Heart left ventricle (tissue), 16 donors: ENCODE measurements around the gene SRPK1. TPM values are rescaled to one million over a fixed set of nuclear protein-coding genes. Genes with fewer than 3 reads are reported as not detected.
"Not testable (repeated sequence)": the region's sequence is repeated elsewhere in the genome, so short reads cannot be mapped to it uniquely, and the experiment has no call there.

Experiments used
- ATAC-seq, 4 donors: fragments of 200-7000 bp; cut with Tn5 transposase; one replicate each; pipeline ENCODE4 v1.9.1; 2020 to 2022; ENCODE audit warnings: moderate library complexity in 4 of 4, mild to moderate bottlenecking in 3 of 4, moderate number of reproducible peaks in 1 of 4
- DNase-seq, 5 donors: peaks; one replicate each; pipeline ENCODE4 v3.0.0-alpha.2; 2020
- H3K27ac ChIP-seq, 12 donors: fragments of 200-600 bp; sonication (generic) in 4 of 12; one replicate each; pipeline versions ENCODE4 v1.5.0 to v1.8.0; 2016 to 2022; ENCODE audit warnings: mild to moderate bottlenecking in 2 of 12
- H3K27me3 ChIP-seq, 9 donors: fragments of 200-600 bp; sonication (generic) in 2 of 9; one replicate each; pipeline versions ENCODE4 v1.5.1 to v1.8.0; 2016 to 2022; ENCODE audit warnings: mild to moderate bottlenecking in 3 of 9
- H3K36me3 ChIP-seq, 9 donors: fragments of 200-600 bp; sonication (generic) in 2 of 9; one replicate each; pipeline versions ENCODE4 v1.5.0 to v1.8.0; 2018 to 2022; ENCODE audit warnings: mild to moderate bottlenecking in 2 of 9
- H3K4me1 ChIP-seq, 12 donors: fragments of 200-600 bp; sonication (generic) in 4 of 12; one replicate each; pipeline versions ENCODE4 v1.5.0 to v1.8.0; 2016 to 2022; ENCODE audit warnings: mild to moderate bottlenecking in 3 of 12
- H3K4me3 ChIP-seq, 12 donors: fragments of 200-600 bp; sonication (generic) in 4 of 12; one replicate each; pipeline versions ENCODE4 v1.5.0 to v1.8.0; 2017 to 2022; ENCODE audit warnings: mild to moderate bottlenecking in 9 of 12, moderate library complexity in 4 of 12
- H3K9me3 ChIP-seq, 12 donors: fragments of 200-600 bp; sonication (generic) in 4 of 12; one replicate each; pipeline versions ENCODE4 v1.5.0 to v1.8.0; 2016 to 2022; ENCODE audit warnings: mild to moderate bottlenecking in 1 of 12
- POLR2A ChIP-seq, 2 donors: fragments of 450-650 bp; IDR thresholded peaks; one replicate each; pipeline ENCODE4 v1.6.1; 2017; ENCODE audit warnings: antibody characterized with exemption in 2 of 2, mild to moderate bottlenecking in 2 of 2, moderate library complexity in 2 of 2
- WGBS, 4 donors: extraction: QIAGEN DNeasy Blood & Tissue Kit in 2 of 4; methylation state at CpG; one replicate each; pipeline versions ENCODE4 v1.1.5 to v1.1.7; 2013 to 2018; 5-methylcytosine and 5-hydroxymethylcytosine counted together
- intact Hi-C, 10 donors: fragments of 100-400 bp; cut with DNase I; formaldehyde crosslinking; loops; one replicate each; pipeline versions ENCODE4 v1.11.1 to v1.14.2; 2022
- polyA plus RNA-seq, 2 donors: library from polyadenylated mRNA; stranded (reverse); fragments of 200-250 nt; gene quantifications; one replicate each; pipeline ENCODE4 v1.2.3, GENCODE V29; 2013
- total RNA-seq, 9 donors: library from RNA; depleted of rRNA in 2 of 9; stranded (reverse); fragments of >200 nt in 2 of 9; fragmentation: NEBNext Ultra II Directional in 3 of 9; extraction: Animal tissue kit (Norgen Biotek cat#: 25700) in 3 of 9; gene quantifications; one replicate each; pipeline versions ENCODE4 v1.1.0 to v1.2.4, GENCODE V29; 2016 to 2023
- TF ChIP-seq, protein P1 (sequence below), 12 donors: fragments of 200-600 bp; sonication (generic) in 4 of 12; IDR thresholded peaks; one replicate each; pipeline versions ENCODE4 v1.5.0 to v1.8.0; 2018 to 2022; ENCODE audit warnings: antibody characterized with exemption in 12 of 12, mild to moderate bottlenecking in 5 of 12
- donor health status: ischemic (EF 13 %, LVEDD 7.1; RV severe dilation, severe dysfunction).
- donor health status: healthy with polysubstance abuse.
- donor health status: DM: no; HTN: yes; CAD: no.
- donor health status: DM: no; HTN: no; CAD: no.
- donor health status: ischemic (EF 25% LVEDD 6.9; RV normal size, moderate dysfunction).
- donor health status: ischemic (EF 25% LVEDD 5.7; RV mildly dilated, moderate dysfunction).
- donor health status: healthy.
- donor health status: DM: yes; HTN: yes; CAD: no.
- donor health status: ischemic (EF 35%, LVEDD 5.7; RV mildly dilated, moderate dysfunction).
- donor health status: nonischemic (EF 11% LVEDD 7.7; RV severe dilation, severe dysfunction).
- donor health status: DM: yes; HTN: yes; CAD: no.
- donor health status: PGD.
- donor health status: ischemic (EF 29% LVEDD 5.4; RV normal size, mild dysfunction).
- donor health status: nonischemic (EF 23%, LVEDD 6.1; RV moderate dilation, normal function).

SRPK1 gene
- total and polyA plus RNA-seq, 11 donors: 5.0 to 41.7 (median 19.6) TPM

DNA sequence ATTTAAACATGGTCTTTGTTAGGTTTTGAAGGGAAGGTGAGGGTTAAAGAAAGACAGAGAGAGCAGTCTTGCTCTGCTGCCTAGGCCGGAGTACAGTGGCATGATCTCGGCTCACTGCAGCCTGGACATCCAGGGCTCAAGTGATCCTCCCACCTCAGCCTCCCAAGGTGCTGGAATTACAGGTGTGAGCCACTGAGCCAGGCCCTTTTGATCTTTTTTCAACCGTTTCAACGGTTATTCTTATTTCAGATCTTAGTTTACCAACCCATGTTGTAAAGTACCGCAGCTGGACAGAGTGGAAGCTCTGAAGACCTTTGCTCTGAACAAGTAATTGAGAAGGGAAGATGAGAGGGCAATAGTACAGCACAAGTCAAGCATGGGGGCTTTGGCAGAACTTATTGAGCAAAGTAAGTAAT, 1.2 kb upstream of the SRPK1 start:
- ATAC-seq (no peak), DNase-seq (no peak)
- H3K4me3 ChIP-seq: peak overlapping the region in 3 of 12 donors; percentile 90 to 97 (median 93)
- H3K36me3 ChIP-seq: no peaks in the 10 kb centered on the region
- intact Hi-C loops: loop anchor here in 2 of 10 donors (5.0 to 10.0 kb wide), 2 partner anchors 105 to 183 kb away; partner anchors contain the start of gene MAPK14 (in 1 of the 2)
- peaks cover 0 to 36% (median 14%) of the 10 kb centered on the region in 12 donors for H3K4me1 ChIP-seq
- no peak for TF ChIP-seq POLR2A (IDR thresholded peaks at IDR 0.05)
- TF ChIP-seq, protein P1, sequence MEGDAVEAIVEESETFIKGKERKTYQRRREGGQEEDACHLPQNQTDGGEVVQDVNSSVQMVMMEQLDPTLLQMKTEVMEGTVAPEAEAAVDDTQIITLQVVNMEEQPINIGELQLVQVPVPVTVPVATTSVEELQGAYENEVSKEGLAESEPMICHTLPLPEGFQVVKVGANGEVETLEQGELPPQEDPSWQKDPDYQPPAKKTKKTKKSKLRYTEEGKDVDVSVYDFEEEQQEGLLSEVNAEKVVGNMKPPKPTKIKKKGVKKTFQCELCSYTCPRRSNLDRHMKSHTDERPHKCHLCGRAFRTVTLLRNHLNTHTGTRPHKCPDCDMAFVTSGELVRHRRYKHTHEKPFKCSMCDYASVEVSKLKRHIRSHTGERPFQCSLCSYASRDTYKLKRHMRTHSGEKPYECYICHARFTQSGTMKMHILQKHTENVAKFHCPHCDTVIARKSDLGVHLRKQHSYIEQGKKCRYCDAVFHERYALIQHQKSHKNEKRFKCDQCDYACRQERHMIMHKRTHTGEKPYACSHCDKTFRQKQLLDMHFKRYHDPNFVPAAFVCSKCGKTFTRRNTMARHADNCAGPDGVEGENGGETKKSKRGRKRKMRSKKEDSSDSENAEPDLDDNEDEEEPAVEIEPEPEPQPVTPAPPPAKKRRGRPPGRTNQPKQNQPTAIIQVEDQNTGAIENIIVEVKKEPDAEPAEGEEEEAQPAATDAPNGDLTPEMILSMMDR (IDR thresholded peaks at IDR 0.05): no peak
- no peaks in the 10 kb centered on the region for H3K27me3 ChIP-seq
- no peaks in the 10 kb centered on the region for H3K9me3 ChIP-seq
- H3K27ac ChIP-seq: no peak overlapping the region
- whole genome bisulfite sequencing, 4 donors: 80 to 84% (median 80%) methylated on average over 5 of the region's 5 CpGs

DNA sequence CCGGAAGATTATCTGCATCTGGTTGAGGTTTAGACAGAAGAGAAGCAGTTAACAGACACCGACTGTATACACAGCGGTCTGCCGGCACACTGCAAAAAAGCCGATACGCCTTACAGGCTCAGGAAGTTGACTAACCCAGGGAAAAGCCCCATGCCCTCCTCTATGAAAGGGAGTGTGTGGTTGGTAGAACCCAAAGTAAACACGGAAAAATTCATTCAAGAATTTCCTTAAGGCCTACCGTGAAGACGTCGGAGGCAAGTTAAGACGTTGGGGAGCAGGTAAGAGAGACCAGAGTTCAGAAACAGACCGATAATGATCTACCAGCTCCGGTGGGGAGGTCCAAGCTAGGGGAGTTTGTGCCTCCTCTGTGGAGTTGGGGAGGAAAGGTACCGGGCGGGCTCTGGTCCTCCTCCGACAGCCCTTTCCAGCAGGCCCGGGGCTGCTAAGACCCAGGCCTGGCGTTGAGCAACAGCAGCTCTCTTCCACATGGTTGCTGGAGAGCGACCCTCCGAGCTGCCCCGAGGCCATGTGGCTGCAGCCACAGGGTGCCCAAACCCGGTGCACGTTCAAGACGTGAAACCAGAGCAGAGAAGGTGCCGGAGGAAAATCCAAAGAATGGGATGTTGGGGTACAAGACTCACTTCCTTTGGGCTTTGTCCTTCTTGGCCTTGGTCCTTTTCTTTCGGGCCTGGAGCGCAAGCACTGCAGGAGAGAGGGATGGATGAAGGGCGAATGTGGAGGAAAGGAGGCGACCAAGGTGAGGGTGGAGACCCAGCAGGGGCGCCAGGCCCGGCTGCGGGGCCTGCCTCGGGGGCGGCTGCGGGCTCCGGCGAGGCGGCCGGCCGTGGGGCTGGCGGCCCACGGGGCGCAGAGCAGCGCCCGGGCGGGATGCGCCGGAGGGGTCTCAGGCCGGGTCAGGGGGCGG, 809 bp downstream of the SRPK1 start:
- ATAC-seq: peak in 3 of 4 donors; percentile 32 to 58 (median 53)
- Histone ChIP-seq H3K36me3 (peaks cover 0 to 6% (median 0%) of the 10 kb centered on the region in 9 donors), H3K27ac (peak overlapping the region; percentile 34 to 82 (median 73)), H3K4me3 (peak overlapping the region; percentile 75 to 98 (median 90)), H3K9me3 (no peaks in the 10 kb centered on the region), H3K4me1 (peaks cover 0 to 36% (median 14%) of the 10 kb centered on the region in 12 donors), H3K27me3 (no peaks in the 10 kb centered on the region)
- intact Hi-C loops: loop anchor here in 2 of 10 donors (5.0 to 10.0 kb wide), 2 partner anchors 107 to 185 kb away; partner anchors contain the start of gene MAPK14 (in 1 of the 2)
- 3 to 5% (median 4%) methylated on average over 43 to 50 of the region's 50 CpGs for WGBS, 4 donors
- DNase-seq: peak in 3 of 5 donors; percentile 9 to 26 (median 20)
- TF ChIP-seq POLR2A (IDR thresholded peaks at IDR 0.05): no peak
- TF ChIP-seq, protein P1 (IDR thresholded peaks at IDR 0.05): no peak

DNA sequence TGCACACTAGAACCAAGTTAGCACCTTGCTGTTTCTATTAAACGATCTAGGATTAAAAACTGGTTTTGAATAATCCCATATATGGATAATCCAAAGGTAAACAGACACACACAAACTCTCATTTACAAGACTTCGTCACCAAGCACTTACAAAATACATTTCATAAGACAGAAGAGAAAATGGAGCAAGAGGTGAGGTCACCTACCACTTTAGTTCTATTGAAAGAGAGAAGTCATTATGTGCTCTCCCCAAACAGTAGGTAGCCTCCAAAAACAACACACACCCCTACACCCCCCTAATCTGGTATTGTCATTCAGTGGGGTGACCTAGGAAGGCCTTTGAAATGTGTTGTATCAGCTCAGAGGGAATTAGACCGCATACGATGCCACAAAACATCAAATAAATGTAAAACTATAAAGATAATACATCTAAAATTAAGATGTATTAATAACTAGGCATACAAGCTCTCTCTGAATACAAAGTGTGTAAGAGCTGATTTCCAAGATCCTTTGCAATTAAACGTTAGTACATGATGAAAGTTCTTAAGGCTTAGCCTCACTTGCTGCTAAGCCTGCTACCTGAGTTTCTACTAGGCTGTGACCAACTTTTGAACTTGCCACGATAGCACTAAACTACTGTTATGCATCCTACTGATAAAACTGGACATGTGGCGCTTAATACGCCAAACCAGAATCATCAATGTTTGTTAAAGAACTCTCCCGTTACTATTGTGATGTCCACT, 1.6 kb downstream of the SRPK1 start:
- no peaks in the 10 kb centered on the region for H3K9me3 ChIP-seq
- DNase-seq: no peak
- H3K4me1 ChIP-seq: peaks cover 0 to 36% (median 14%) of the 10 kb centered on the region in 12 donors
- H3K27me3 ChIP-seq: no peaks in the 10 kb centered on the region
- no peak for ATAC-seq
- H3K36me3 ChIP-seq: peaks cover 0 to 14% (median 0%) of the 10 kb centered on the region in 9 donors
- TF ChIP-seq POLR2A (IDR thresholded peaks at IDR 0.05): no peak
- TF ChIP-seq, protein P1 (IDR thresholded peaks at IDR 0.05): no peak
- WGBS, 4 donors: 38 to 43% (median 41%) methylated on average over 9 of the region's 9 CpGs
- intact Hi-C loops: no loop called here
- peak overlapping the region in 4 of 12 donors; percentile 32 to 82 (median 74) for H3K27ac ChIP-seq
- peak overlapping the region in 10 of 12 donors; percentile 75 to 98 (median 90) for H3K4me3 ChIP-seq

DNA sequence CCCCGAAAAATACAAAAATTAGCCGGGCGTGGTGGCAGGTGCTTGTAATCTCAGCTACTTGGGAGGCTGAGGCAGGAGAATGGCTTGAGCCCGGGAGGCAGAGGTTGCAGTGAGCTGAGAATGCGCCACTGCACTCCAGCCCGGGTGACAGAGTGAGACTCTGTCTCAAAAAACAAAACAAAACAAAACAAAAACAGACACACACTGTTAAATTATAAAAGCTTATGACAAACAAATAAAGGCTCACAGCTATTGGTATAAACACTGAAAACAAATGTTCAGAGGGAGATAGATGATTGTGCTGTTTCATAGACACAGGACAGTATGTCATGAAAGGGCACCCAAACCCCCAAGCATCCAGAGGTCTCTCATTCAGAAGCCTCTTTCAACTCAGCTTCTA, 4.0 kb downstream of the SRPK1 start:
- DNase-seq, H3K4me3 ChIP-seq, intact Hi-C loops, H3K27me3 ChIP-seq, H3K27ac ChIP-seq, H3K9me3 ChIP-seq, ATAC-seq: not testable (repeated sequence)
- H3K4me1 ChIP-seq: peaks cover 0 to 35% (median 13%) of the 10 kb centered on the region in 12 donors
- 91 to 95% (median 92%) methylated on average over 6 of the region's 6 CpGs for WGBS, 4 donors
- peaks cover 0 to 35% (median 3%) of the 10 kb centered on the region in 9 donors for H3K36me3 ChIP-seq
